ENCODE results near the gene PRPF6.

- no peak for TF ChIP-seq POLR2AphosphoS5 (IDR thresholded peaks at IDR 0.05; ENCODE audit: insufficient read depth, low read depth, low read length)
- no peak for TF ChIP-seq CTCF (IDR thresholded peaks at IDR 0.05; ENCODE audit: extremely low read depth in 1 of 2, insufficient read depth in 1 of 2, low read depth in 1 of 2, low read length in 2 of 2)
- no peak for TF ChIP-seq EZH2 (IDR thresholded peaks at IDR 0.05; ENCODE audit: borderline replicate concordance, low read depth, low read length, severe bottlenecking)
- no peak for TF ChIP-seq MAX (IDR thresholded peaks at IDR 0.05; ENCODE audit: insufficient read depth, insufficient read length)
- no peak for TF ChIP-seq JUN (IDR thresholded peaks at IDR 0.05; ENCODE audit: borderline replicate concordance, insufficient read depth, insufficient read length, low read depth)
- TF ChIP-seq GATA2 (IDR thresholded peaks at IDR 0.05; ENCODE audit: insufficient read depth, insufficient read length, low read depth, low read length) = no peak
Measured at GRCh38 chr20:64080813-64081623, 100.1 kb downstream of the PRPF6 start.
